Neutrophil (primary cell): Measurements from ENCODE around the gene PIEZO2.

ENCODE experiments used
- H3K27ac ChIP-seq: fragments of 200-600 bp; sonication (generic); 2 replicates; pipeline ENCODE4 v1.5.1; 2016; ENCODE audit warnings: mild to moderate bottlenecking, moderate library complexity
- H3K27me3 ChIP-seq: fragments of 200-600 bp; sonication (generic); 2 replicates; pipeline ENCODE4 v1.6.0; 2016; ENCODE audit warnings: mild to moderate bottlenecking
- H3K36me3 ChIP-seq: fragments of 200-600 bp; sonication (generic); 2 replicates; pipeline ENCODE4 v1.5.1; 2017
- H3K4me1 ChIP-seq, 2 experiments: fragments of 200-600 bp in 1 of 2; sonication (generic) in 1 of 2; 1 replicate in 1 of 2; 2 replicates in 1 of 2; pipeline versions ENCODE4 v1.5.1 to v1.6.1; 2013 to 2016; ENCODE audit warnings: low read depth in 1 of 2, low read length in 1 of 2, mild to moderate bottlenecking in 1 of 2, moderate library complexity in 1 of 2; ENCODE audit not compliant: control insufficient read depth in 1 of 2, insufficient read depth in 1 of 2
- H3K4me3 ChIP-seq, 2 experiments: fragments of 200-600 bp in 1 of 2; sonication (generic) in 1 of 2; 1 replicate in 1 of 2; 2 replicates in 1 of 2; pipeline ENCODE4 v1.5.1; 2013 to 2016; ENCODE audit warnings: low read depth in 1 of 2, low read length in 1 of 2, mild to moderate bottlenecking in 1 of 2, moderate library complexity in 1 of 2
- H3K9me3 ChIP-seq: fragments of 200-600 bp; sonication (generic); 2 replicates; pipeline ENCODE4 v1.5.1; 2016
- TF ChIP-seq, protein P1 (sequence below): fragments of 200-600 bp; sonication (generic); IDR thresholded peaks from 2 replicates; pipeline ENCODE4 v1.5.1; 2016; ENCODE audit warnings: antibody characterized with exemption

PIEZO2 gene

DNA sequence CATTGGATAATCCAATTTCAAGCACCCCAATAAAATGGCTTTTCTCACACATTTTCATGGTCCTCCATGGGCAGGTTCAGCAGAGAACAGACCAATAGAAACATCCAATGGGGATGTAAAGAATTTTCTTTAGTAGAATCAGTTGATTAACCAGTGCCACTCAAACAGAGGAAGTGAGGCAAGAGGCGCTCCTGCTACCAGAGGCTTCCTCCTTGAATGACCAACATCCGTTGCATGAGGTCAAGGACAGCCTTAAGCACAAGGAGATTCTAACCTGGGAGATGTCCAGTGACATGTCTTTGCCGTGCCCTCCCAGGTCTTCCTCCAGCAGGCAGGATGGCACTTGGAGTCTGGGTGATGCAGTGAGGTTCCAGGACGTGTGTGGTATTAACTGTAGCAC lies 146.6 kb downstream of the PIEZO2 start:
- H3K27me3 ChIP-seq = no peaks in the 10 kb centered on the region
- no peaks in the 10 kb centered on the region for H3K36me3 ChIP-seq
- no peak overlapping the region for H3K4me3 ChIP-seq
- peaks cover 0 to 11% of the 10 kb centered on the region in 2 experiments for H3K4me1 ChIP-seq
- TF ChIP-seq, protein P1, sequence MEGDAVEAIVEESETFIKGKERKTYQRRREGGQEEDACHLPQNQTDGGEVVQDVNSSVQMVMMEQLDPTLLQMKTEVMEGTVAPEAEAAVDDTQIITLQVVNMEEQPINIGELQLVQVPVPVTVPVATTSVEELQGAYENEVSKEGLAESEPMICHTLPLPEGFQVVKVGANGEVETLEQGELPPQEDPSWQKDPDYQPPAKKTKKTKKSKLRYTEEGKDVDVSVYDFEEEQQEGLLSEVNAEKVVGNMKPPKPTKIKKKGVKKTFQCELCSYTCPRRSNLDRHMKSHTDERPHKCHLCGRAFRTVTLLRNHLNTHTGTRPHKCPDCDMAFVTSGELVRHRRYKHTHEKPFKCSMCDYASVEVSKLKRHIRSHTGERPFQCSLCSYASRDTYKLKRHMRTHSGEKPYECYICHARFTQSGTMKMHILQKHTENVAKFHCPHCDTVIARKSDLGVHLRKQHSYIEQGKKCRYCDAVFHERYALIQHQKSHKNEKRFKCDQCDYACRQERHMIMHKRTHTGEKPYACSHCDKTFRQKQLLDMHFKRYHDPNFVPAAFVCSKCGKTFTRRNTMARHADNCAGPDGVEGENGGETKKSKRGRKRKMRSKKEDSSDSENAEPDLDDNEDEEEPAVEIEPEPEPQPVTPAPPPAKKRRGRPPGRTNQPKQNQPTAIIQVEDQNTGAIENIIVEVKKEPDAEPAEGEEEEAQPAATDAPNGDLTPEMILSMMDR = no peak
- no peaks in the 10 kb centered on the region for H3K9me3 ChIP-seq
- no peak overlapping the region for H3K27ac ChIP-seq

DNA sequence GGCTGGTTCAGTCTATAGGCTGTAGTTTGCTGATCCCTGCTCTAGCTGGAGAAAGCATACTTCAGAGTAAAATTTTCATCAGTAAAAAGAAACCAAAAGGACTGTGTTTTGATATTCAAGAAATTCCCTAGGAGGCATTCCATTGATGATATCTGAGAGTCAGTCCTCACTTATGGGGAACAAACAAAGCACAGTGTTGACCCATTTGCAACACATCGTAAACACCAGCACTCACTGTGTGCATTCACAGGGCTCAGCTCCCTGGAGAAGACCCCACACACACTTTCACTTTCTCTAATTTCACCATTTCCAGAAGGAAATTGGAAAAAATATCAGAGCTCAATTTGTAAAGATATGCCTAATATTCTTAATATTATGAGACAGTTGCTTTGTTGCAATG lies 147.1 kb downstream of the PIEZO2 start:
- TF ChIP-seq, protein P1 = no peak
- H3K27ac ChIP-seq = no peak overlapping the region
- H3K27me3 ChIP-seq = no peaks in the 10 kb centered on the region

GRCh38 chr18:11000071-11000470 lies 149.3 kb downstream of the PIEZO2 start:
- H3K27me3 ChIP-seq = no peaks in the 10 kb centered on the region
- H3K36me3 ChIP-seq = no peaks in the 10 kb centered on the region
- no peak overlapping the region for H3K4me3 ChIP-seq
- H3K27ac ChIP-seq = no peak overlapping the region
- peaks cover 0 to 11% of the 10 kb centered on the region in 2 experiments for H3K4me1 ChIP-seq
- H3K9me3 ChIP-seq = no peaks in the 10 kb centered on the region
- TF ChIP-seq, protein P1 = no peak

More for the DNA sequence above, 147.1 kb downstream of the PIEZO2 start:
- Histone ChIP-seq H3K4me1 (peaks cover 0 to 11% of the 10 kb centered on the region in 2 experiments), H3K36me3 (no peaks in the 10 kb centered on the region), H3K9me3 (no peaks in the 10 kb centered on the region), H3K4me3 (no peak overlapping the region)

- H3K9me3 ChIP-seq = no peaks in the 10 kb centered on the region
- H3K4me1 ChIP-seq = peaks cover 0 to 7% of the 10 kb centered on the region in 2 experiments
- H3K36me3 ChIP-seq = no peaks in the 10 kb centered on the region
- no peak overlapping the region for H3K4me3 ChIP-seq
- TF ChIP-seq, protein P1 = no peak
- H3K27me3 ChIP-seq = no peaks in the 10 kb centered on the region
- H3K27ac ChIP-seq = no peak overlapping the region
Measured at GRCh38 chr18:10997885-10998284, 151.5 kb downstream of the PIEZO2 start.

DNA sequence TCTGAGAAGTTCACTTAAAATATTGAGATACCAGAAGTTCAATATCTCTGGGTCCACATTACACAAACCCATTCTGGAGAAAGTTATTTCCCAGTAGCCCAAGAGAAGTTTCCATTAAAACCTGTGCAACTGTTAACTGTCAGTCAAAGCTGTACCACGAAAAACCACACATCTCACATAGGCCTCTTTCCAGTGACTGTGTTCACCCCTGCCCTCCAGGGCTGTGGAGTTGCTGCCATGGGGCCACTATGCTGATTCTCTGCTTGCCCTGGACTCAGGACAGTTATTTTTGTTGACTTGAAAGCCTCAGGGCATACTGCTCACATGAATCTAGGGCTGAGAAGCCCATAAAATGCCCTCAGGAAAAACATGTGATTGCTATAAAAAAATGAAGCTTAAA lies 153.8 kb downstream of the PIEZO2 start:
- TF ChIP-seq, protein P1 = no peak
- H3K27me3 ChIP-seq = no peaks in the 10 kb centered on the region
- H3K4me3 ChIP-seq = no peak overlapping the region
- H3K36me3 ChIP-seq = no peaks in the 10 kb centered on the region
- H3K27ac ChIP-seq = no peak overlapping the region
- no peaks in the 10 kb centered on the region for H3K4me1 ChIP-seq
- no peaks in the 10 kb centered on the region for H3K9me3 ChIP-seq

DNA sequence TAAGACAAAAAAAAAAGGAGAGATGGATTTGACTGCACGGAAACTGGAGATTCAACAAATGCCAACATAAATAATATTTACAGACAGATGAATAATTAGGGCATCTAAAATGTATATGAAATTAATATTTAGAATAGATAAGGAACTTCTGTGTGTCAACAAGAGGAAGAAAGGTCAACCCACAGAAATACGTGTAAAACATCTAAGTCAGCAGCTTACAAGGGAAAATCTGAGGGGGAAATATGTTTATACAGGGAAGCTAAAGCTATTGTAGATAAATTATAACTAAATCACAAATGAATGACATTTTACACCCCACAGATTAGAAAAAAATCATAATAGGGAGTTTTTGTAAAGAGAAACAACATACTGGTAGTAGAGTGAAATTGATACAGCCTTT lies 159.9 kb downstream of the PIEZO2 start:
- Histone ChIP-seq H3K9me3 (no peaks in the 10 kb centered on the region), H3K4me1 (no peaks in the 10 kb centered on the region), H3K27ac (no peak overlapping the region), H3K27me3 (no peaks in the 10 kb centered on the region), H3K36me3 (no peaks in the 10 kb centered on the region), H3K4me3 (no peak overlapping the region)
- TF ChIP-seq, protein P1 = no peak
